ENCODE data around the gene DBN1. TPM values are rescaled to one million over a fixed set of nuclear protein-coding genes. Genes with fewer than 3 reads are reported as not detected.
A peak's percentile ranks its signal among the peaks of the same experiment; 100 is the strongest.

The DBN1 gene
- total and polyA plus RNA-seq, 10 donors, result 6.8 to 26.5 (median 17.0) TPM

GRCh38 chr5:177430972-177431316, 42.5 kb downstream of the DBN1 start:
- TF ChIP-seq, protein P1, sequence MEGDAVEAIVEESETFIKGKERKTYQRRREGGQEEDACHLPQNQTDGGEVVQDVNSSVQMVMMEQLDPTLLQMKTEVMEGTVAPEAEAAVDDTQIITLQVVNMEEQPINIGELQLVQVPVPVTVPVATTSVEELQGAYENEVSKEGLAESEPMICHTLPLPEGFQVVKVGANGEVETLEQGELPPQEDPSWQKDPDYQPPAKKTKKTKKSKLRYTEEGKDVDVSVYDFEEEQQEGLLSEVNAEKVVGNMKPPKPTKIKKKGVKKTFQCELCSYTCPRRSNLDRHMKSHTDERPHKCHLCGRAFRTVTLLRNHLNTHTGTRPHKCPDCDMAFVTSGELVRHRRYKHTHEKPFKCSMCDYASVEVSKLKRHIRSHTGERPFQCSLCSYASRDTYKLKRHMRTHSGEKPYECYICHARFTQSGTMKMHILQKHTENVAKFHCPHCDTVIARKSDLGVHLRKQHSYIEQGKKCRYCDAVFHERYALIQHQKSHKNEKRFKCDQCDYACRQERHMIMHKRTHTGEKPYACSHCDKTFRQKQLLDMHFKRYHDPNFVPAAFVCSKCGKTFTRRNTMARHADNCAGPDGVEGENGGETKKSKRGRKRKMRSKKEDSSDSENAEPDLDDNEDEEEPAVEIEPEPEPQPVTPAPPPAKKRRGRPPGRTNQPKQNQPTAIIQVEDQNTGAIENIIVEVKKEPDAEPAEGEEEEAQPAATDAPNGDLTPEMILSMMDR (IDR thresholded peaks at IDR 0.05 in 8 of 11, conservative IDR thresholded peaks at IDR 0.05 in 3 of 11), result no peak
- no peak for TF ChIP-seq POLR2AphosphoS5 (IDR thresholded peaks at IDR 0.05)
- no peak for TF ChIP-seq POLR2A (IDR thresholded peaks at IDR 0.05)
- Histone ChIP-seq H3K27ac (peak overlapping the region; percentile 92 to 99 (median 98)), H3K9me3 (no peaks in the 10 kb centered on the region), H3K4me3 (peak overlapping the region in 4 of 8 donors; percentile 25 to 90 (median 84)), H3K36me3 (peaks cover 2 to 64% (median 50%) of the 10 kb centered on the region in 6 donors), H3K4me1 (peaks cover 61 to 92% (median 79%) of the 10 kb centered on the region in 6 donors), H3K27me3 (replicated peaks in 1 of 7) (no peaks in the 10 kb centered on the region)
- WGBS, 5 donors, result 36 to 60% (median 52%) methylated on average over 7 of the region's 7 CpGs
- intact Hi-C loops (cut with DNase I; ENCODE audit: low total_unique reads), result no loop called here
- no peak for DNase-seq

DNA sequence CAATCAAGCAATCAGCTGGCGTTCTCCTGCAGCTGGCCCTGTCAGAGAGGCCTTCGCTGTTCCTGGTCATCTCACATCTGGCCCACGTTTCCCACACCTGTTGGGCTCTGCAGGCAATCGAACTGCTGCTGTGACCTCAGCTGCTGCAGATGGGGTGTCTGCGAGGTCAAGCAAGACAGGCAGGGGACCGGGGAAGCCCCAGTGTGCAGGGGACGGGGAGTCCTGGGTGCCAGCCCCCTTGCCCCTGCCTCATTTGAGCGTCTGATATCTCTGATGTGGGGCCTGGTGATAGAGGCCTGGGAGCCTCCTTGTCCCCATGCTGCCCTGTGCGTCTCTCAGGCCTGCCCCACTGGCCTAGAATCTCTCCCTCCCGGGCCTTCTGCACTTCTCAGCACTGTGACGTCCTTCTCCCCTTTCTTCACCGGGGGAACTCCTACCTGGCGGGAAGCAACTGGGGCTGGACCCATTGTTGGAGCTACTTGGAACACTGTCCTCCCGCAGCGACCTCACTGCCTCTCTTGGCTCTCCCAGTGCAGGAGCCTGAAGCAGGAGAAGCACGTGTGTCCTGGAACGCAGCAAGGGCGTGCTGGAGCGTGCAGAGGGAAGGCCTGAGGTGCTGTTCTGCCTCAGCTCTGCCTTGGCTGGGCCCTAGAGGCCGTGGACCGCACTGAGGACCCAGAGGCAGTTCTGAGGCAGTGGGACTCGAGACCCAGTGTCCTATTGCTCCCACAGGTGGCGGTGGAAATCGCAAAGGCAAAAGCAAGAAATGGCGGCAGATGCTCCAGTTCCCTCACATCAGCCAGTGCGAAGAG, 43.1 kb downstream of the DBN1 start:
- DNase-seq, result peak; percentile 85
- no peaks in the 10 kb centered on the region for H3K27me3 ChIP-seq (replicated peaks in 1 of 7)
- H3K27ac ChIP-seq, result peak overlapping the region; percentile 92 to 99 (median 98)
- TF ChIP-seq, protein P1 (IDR thresholded peaks at IDR 0.05 in 8 of 11, conservative IDR thresholded peaks at IDR 0.05 in 3 of 11), result no peak
- TF ChIP-seq POLR2A (IDR thresholded peaks at IDR 0.05) (no peak), POLR2AphosphoS5 (IDR thresholded peaks at IDR 0.05) (peak; percentile 39 to 72 (median 60))
- peaks cover 0 to 58% (median 44%) of the 10 kb centered on the region in 6 donors for H3K36me3 ChIP-seq
- intact Hi-C loops (cut with DNase I; ENCODE audit: low total_unique reads), result no loop called here
- 68 to 70% (median 69%) methylated on average over 17 to 26 of the region's 26 CpGs for whole genome bisulfite sequencing, 5 donors
- H3K9me3 ChIP-seq, result no peaks in the 10 kb centered on the region
- peak overlapping the region in 5 of 8 donors; percentile 14 to 90 (median 79) for H3K4me3 ChIP-seq
- peaks cover 64 to 92% (median 85%) of the 10 kb centered on the region in 6 donors for H3K4me1 ChIP-seq

- TF ChIP-seq, protein P1 (IDR thresholded peaks at IDR 0.05 in 8 of 11, conservative IDR thresholded peaks at IDR 0.05 in 3 of 11), result peak in 2 of 11 experiments; percentile 13 to 26
- TF ChIP-seq POLR2AphosphoS5 (IDR thresholded peaks at IDR 0.05) (peak; percentile 76 to 83 (median 83)), POLR2A (IDR thresholded peaks at IDR 0.05) (peak in 1 of 3 donors; percentile 46)
- WGBS, 5 donors, result 32 to 40% (median 35%) methylated on average over 5 to 6 of the region's 6 CpGs
- H3K36me3 ChIP-seq, result peaks cover 0 to 49% (median 35%) of the 10 kb centered on the region in 6 donors
- H3K27me3 ChIP-seq (replicated peaks in 1 of 7), result no peaks in the 10 kb centered on the region
- peaks cover 66 to 91% (median 85%) of the 10 kb centered on the region in 6 donors for H3K4me1 ChIP-seq
- DNase-seq, result peak; percentile 96
- H3K9me3 ChIP-seq, result no peaks in the 10 kb centered on the region
- intact Hi-C loops (cut with DNase I; ENCODE audit: low total_unique reads), result no loop called here
- peak overlapping the region in 7 of 8 donors; percentile 58 to 90 (median 79) for H3K4me3 ChIP-seq
- peak overlapping the region; percentile 92 to 99 (median 98) for H3K27ac ChIP-seq
These were observed 44.0 kb downstream of the DBN1 start for GRCh38 chr5:177429248-177430040.
